Esophagus squamous epithelium (tissue), 5 donors: ENCODE measurements around the gene MBNL1. TPM values are rescaled to one million over a fixed set of nuclear protein-coding genes. Genes with fewer than 3 reads are reported as not detected.

Source experiments
- DNase-seq: peaks from one replicate; lab custom pipeline; 2025; lab: John Stamatoyannopoulos, UW
- H3K27ac ChIP-seq, 4 donors: fragments of 200-600 bp; sonication (generic); one replicate each; pipeline ENCODE4 v1.5.1; 2016 to 2019; ENCODE audit warnings: mild to moderate bottlenecking in 1 of 4
- H3K27me3 ChIP-seq, 4 donors: fragments of 200-600 bp; sonication (generic); 1 replicate in 3 of 4; 2 replicates in 1 of 4; pipeline versions ENCODE4 v1.5.1 to v1.6.0; 2017 to 2021; ENCODE audit warnings: antibody characterized with exemption in 1 of 4
- H3K36me3 ChIP-seq, 3 donors: fragments of 200-600 bp; sonication (generic); one replicate each; pipeline ENCODE4 v1.5.1; 2016 to 2019
- H3K4me1 ChIP-seq, 3 donors: fragments of 200-600 bp; sonication (generic); one replicate each; pipeline ENCODE4 v1.5.1; 2017 to 2019
- H3K4me3 ChIP-seq, 4 donors: fragments of 200-600 bp; sonication (generic); 1 replicate in 3 of 4; 2 replicates in 1 of 4; pipeline ENCODE4 v1.5.1; 2016 to 2019; ENCODE audit warnings: mild to moderate bottlenecking in 2 of 4, moderate library complexity in 1 of 4
- H3K9me3 ChIP-seq, 3 donors: fragments of 200-600 bp; sonication (generic); one replicate each; pipeline ENCODE4 v1.5.1; 2016 to 2019
- POLR2A ChIP-seq, 4 donors: fragments of 450-650 bp; IDR thresholded peaks; one replicate each; pipeline ENCODE4 v1.6.1; 2017; ENCODE audit warnings: antibody characterized with exemption in 4 of 4, mild to moderate bottlenecking in 4 of 4, moderate library complexity in 3 of 4
- WGBS, 2 donors: methylation state at CpG; one replicate each; pipeline ENCODE4 v1.1.5; 2018; 5-methylcytosine and 5-hydroxymethylcytosine counted together
- intact Hi-C: fragments of 100-400 bp; cut with DNase I; formaldehyde crosslinking; loops from one replicate; pipeline ENCODE4 v1.15.0; 2022
- total RNA-seq, 4 donors: library from RNA; depleted of rRNA; stranded (reverse); fragments of >200 nt; gene quantifications; one replicate each; pipeline ENCODE4 v1.1.0, GENCODE V29; 2016
- TF ChIP-seq, protein P1 (sequence below), 6 experiments: fragments of 450-650 bp in 4 of 6; fragments of 200-600 bp in 2 of 6; sonication (generic) in 2 of 6; IDR thresholded peaks; one replicate each; pipeline ENCODE4 v1.5.1; 2016 to 2019; ENCODE audit warnings: antibody characterized with exemption in 6 of 6, mild to moderate bottlenecking in 4 of 6, moderate library complexity in 4 of 6
- donor health status: DM: yes; HTN: yes; CAD: no.

MBNL1 gene
- total RNA-seq, 4 donors from 2014 or later: 94.0 to 318 (median 161) TPM

- DNase-seq: no peak
- TF ChIP-seq, protein P1, sequence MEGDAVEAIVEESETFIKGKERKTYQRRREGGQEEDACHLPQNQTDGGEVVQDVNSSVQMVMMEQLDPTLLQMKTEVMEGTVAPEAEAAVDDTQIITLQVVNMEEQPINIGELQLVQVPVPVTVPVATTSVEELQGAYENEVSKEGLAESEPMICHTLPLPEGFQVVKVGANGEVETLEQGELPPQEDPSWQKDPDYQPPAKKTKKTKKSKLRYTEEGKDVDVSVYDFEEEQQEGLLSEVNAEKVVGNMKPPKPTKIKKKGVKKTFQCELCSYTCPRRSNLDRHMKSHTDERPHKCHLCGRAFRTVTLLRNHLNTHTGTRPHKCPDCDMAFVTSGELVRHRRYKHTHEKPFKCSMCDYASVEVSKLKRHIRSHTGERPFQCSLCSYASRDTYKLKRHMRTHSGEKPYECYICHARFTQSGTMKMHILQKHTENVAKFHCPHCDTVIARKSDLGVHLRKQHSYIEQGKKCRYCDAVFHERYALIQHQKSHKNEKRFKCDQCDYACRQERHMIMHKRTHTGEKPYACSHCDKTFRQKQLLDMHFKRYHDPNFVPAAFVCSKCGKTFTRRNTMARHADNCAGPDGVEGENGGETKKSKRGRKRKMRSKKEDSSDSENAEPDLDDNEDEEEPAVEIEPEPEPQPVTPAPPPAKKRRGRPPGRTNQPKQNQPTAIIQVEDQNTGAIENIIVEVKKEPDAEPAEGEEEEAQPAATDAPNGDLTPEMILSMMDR (IDR thresholded peaks at IDR 0.05): no peak
- no peak for TF ChIP-seq POLR2A (IDR thresholded peaks at IDR 0.05)
- intact Hi-C loops: no loop called here
- Histone ChIP-seq H3K27me3 (no peaks in the 10 kb centered on the region), H3K9me3 (no peaks in the 10 kb centered on the region), H3K36me3 (no peaks in the 10 kb centered on the region), H3K4me3 (no peak overlapping the region), H3K4me1 (peaks cover 8 to 81% (median 37%) of the 10 kb centered on the region in 3 donors), H3K27ac (peak overlapping the region in 3 of 4 donors; percentile 46 to 62 (median 55))
- WGBS, 2 donors: 71 to 76% methylated on average over 2 of the region's 2 CpGs
These were observed 53.2 kb downstream of the MBNL1 start for GRCh38 chr3:152321955-152322377.

GRCh38 chr3:152322756-152323155 is 54.0 kb downstream of the MBNL1 start:
- no peak overlapping the region for H3K4me3 ChIP-seq
- peaks cover 8 to 81% (median 36%) of the 10 kb centered on the region in 3 donors for H3K4me1 ChIP-seq
- no peaks in the 10 kb centered on the region for H3K9me3 ChIP-seq
- DNase-seq: no peak
- TF ChIP-seq POLR2A (IDR thresholded peaks at IDR 0.05): no peak
- TF ChIP-seq, protein P1 (IDR thresholded peaks at IDR 0.05): no peak
- no peaks in the 10 kb centered on the region for H3K27me3 ChIP-seq
- 4 to 5% methylated on average over 1 of the region's 1 CpG for WGBS, 2 donors
- intact Hi-C loops: no loop called here
- no peaks in the 10 kb centered on the region for H3K36me3 ChIP-seq
- H3K27ac ChIP-seq: peak overlapping the region in 3 of 4 donors; percentile 46 to 62 (median 55)

- no peak for DNase-seq
- 46 to 56% methylated on average over 4 of the region's 4 CpGs for WGBS, 2 donors
- Histone ChIP-seq H3K27ac (peak overlapping the region in 3 of 4 donors; percentile 22 to 46 (median 33)), H3K4me1 (peaks cover 8 to 81% (median 36%) of the 10 kb centered on the region in 3 donors), H3K27me3 (no peaks in the 10 kb centered on the region), H3K9me3 (no peaks in the 10 kb centered on the region), H3K4me3 (peak overlapping the region in 1 of 4 donors; percentile 14), H3K36me3 (no peaks in the 10 kb centered on the region)
- intact Hi-C loops: no loop called here
- no peak for TF ChIP-seq POLR2A (IDR thresholded peaks at IDR 0.05)
- TF ChIP-seq, protein P1 (IDR thresholded peaks at IDR 0.05): no peak
These were observed 55.1 kb downstream of the MBNL1 start for GRCh38 chr3:152323834-152324233.

DNA sequence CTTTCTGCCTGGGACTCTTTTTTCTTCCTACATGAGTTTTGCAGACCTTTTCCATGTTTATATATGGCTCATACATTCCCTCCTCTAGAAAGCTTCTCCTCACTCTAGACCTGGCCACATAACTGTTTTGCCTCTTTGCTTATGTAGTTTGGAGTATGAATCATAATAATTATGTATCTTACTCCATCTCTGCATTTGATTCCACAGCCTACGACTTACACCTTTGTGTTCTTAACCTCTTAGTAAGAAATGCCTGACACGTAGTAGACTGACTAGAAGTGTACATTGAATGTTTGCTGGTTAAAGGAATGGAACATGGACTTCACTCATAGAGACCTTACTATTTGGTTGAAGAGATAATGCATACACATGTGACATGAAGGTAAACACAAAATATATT is 56.4 kb downstream of the MBNL1 start:
- intact Hi-C loops: no loop called here
- H3K36me3 ChIP-seq: no peaks in the 10 kb centered on the region
- no peaks in the 10 kb centered on the region for H3K9me3 ChIP-seq
- H3K4me3 ChIP-seq: no peak overlapping the region
- WGBS, 2 donors: 55 to 80% methylated on average over 2 of the region's 2 CpGs
- DNase-seq: no peak
- peaks cover 8 to 83% (median 37%) of the 10 kb centered on the region in 3 donors for H3K4me1 ChIP-seq
- no peak for TF ChIP-seq POLR2A (IDR thresholded peaks at IDR 0.05)
- TF ChIP-seq, protein P1 (IDR thresholded peaks at IDR 0.05): no peak
- peak overlapping the region in 1 of 4 donors; percentile 19 for H3K27ac ChIP-seq
- no peaks in the 10 kb centered on the region for H3K27me3 ChIP-seq

- TF ChIP-seq POLR2A (IDR thresholded peaks at IDR 0.05): no peak
- TF ChIP-seq, protein P1 (IDR thresholded peaks at IDR 0.05): no peak
- no peak for DNase-seq
- H3K27ac ChIP-seq: peak overlapping the region in 2 of 4 donors; percentile 59 to 79
- WGBS, 2 donors: 91 to 100% methylated on average over 2 of the region's 2 CpGs
- no peaks in the 10 kb centered on the region for H3K36me3 ChIP-seq
- no peak overlapping the region for H3K4me3 ChIP-seq
- H3K4me1 ChIP-seq: peaks cover 8 to 83% (median 44%) of the 10 kb centered on the region in 3 donors
- intact Hi-C loops: no loop called here
- H3K27me3 ChIP-seq: no peaks in the 10 kb centered on the region
- no peaks in the 10 kb centered on the region for H3K9me3 ChIP-seq
These were observed 58.5 kb downstream of the MBNL1 start for GRCh38 chr3:152327203-152327602.
